ENCODE measurements around the gene PAX5.

The PAX5 gene

DNA sequence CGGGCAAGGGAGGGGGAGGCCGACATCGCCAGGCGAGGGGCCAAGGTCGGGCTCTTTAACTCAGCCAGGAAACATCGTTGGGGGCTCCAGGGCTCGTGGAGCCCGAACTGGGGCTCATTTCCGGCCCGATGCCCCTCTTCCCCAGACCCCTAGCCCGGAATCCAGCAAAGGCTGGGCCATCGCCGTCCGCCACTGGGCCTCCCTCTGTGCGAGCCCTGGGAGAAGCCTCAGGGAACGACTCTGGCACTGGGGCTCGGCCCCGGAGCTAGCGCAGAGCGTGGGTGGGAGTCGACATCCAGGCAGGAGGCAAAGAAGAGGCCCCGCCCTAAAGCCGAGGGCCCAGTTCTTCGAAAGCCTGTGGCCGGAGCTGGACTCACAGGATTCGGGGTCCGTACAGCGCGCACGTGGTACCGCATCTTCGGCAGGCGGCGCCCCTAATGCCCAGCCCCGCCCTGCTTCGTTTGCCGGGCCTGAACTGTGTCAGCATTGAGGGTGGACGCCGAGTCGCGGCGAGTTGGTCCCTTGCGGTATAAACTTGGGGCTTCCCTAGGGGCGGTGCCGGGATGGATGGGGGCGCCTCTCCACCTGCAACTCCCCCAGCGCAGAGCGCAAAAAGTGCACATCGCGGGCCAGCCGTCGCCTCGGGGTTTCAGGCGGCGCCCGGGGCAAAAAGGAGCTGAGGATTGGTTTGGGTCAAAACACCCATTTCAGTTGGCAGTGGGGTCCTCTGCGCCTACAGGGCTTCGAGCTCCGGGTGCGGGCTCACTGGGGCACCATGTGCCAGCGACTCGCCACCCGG, 3.6 kb upstream of the PAX5 start:
- no peak for DNase-seq (ENCODE audit: low read depth, low spot score)

DNA sequence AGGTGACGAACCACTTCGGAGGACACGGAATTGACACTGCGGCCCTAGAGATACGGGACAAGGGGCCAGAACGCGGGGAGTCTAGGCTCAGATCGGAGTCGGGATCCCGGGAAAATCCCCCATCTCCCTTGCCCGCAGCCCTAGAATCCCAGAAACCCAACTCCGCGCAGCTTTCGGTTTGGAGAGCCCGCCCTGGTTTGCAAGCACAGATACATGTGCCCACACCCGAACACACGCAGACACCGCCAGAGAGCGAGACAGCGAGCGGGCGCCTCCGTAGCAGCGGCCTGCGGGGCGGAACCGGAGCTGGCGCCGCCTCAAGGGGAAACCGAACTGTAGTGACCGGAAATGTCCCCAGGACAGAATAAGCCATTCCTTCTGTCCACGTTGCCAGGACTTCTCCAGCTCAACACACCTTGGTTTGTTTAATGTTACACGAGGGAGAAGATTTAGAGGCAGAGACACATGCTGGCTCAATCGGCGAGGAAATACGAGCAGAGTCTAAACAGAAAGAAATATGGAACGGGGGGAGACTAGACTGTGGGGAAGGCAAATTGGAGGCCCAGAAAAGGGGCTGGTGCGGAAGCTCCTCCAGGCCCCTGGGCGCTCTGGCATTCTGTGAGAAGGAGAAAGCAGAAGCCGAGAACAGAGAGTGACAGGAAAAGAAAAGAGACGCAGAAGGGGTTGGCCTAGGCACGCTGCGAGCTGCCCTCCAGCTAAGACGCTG, 2.9 kb upstream of the PAX5 start:
- DNase-seq (ENCODE audit: low read depth, low spot score), result no peak

- no peak for DNase-seq (ENCODE audit: low read depth, low spot score)
Observed at GRCh38 chr9:37036371-37036775, 2.3 kb upstream of the PAX5 start.

DNA sequence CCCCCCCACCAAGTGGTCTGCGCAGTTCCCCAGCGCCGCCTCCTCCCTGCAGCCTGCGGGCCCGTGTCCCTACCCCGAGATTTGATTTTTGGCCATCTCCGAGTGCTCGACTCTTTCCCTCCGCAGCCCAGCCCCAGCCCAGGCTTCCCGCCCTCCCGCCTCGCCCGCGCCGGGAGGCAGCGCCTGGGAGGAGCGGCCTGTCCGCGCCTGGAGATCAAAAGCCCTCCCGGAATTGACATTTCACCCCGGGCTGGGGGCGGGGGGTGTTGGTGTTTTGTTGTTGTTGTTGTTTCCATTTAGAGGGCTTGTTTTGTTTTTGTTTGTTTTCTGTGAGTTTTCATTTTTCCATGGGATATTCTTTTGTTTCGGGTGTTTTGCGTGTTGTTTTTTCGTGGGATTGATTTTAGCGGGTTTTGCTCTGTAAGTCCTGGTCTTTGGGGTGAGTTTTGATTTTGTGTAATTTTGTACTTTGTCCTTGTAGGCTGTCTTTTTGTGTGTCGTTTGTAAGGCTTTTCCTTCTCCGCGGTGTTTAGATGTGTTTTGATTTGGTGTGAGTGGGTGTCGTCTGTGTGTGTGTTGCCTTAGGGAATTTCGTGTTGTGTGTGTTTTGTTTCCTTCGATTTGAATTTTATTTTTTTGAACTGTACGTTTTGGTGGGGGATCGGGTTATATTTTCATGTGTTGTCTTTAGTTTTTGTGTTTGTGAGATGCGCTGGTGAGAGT, 1.7 kb upstream of the PAX5 start:
- DNase-seq (ENCODE audit: low read depth, low spot score), result no peak

DNA sequence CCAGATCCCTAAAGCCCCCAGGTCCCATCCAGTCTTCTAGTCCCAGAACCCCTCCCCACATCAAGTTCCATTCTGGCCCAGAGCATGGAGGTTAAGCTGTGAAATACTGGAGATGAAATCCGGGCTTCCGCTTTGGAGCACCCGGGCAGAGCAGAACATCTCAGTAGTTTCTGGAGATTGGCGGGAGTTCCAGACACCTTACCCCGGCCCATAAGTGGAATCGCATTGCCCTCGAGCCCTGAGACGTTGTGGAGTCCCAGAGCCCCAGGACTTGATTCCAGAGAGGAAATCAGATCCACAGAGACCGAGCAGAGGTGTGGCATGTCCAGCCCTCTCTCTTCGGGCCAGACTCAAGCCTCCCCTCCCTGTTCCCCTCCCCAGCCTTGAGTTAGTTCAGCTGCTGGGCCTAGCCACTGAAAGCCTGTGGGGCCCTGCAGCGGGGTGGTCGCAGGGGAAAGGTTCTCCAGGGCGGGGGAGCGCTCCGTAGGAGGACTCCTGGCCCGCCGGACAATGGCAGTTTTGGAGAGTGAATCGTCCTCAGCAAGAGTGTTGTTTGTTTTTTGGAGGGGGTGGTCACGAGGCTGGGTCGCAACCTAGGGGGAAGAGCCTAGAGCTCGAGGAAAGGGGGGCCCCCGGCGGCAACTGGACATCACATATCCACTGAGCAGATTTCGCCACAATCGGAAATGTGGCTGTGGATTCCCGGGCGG, 1.0 kb upstream of the PAX5 start:
- DNase-seq (ENCODE audit: low read depth, low spot score), result no peak

DNA sequence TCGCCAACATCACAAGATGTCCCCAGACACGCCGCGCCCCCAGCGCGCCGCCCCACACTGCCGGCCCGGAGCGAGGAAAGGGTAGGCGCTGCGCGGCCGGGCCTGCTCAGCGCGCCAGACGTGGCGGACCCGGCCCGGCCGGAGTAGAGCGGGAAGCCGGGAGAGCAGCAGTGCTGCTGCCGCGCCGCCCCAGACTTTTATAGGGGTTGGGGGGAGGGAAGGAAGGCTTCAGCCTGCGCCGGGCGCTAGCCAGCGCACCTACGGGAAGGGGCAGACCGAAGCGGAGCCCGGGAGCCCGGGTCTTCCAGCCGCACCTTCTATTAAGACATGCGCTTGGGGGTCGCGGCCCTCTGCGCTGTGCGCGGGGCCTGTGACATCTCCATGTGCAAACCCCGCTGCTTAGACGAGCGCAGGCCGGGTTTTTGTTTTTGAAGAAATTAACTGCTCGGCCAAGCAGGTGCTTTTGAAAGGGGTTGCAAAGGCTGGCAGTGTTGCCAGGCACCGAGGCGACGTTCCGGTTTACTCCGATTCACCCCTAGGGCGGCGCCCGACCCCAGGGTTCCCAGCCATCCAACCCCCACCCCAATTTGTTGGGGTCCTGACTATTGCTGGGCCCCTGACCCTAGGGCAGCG, 353 bp upstream of the PAX5 start:
- DNase-seq (ENCODE audit: low read depth, low spot score), result no peak

DNA sequence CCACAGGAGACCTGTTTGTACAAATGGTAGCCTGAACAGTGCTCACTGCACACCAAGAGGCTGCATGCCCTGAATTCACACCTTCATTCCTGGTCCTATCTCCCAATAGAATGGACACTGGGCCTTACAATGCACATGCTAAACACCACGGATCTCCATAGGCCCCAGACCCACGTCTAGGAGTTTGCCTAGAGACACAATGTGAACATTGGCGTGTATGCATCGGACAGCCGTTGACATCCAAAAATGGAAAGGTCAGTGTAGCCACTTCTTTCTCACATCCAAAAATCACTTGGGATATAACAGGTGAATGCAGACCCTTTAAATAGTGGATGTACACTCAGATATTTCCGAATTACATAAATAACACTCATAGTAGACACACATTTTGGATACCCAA, 927 bp downstream of the PAX5 start:
- DNase-seq (ENCODE audit: low read depth, low spot score), result no peak

- DNase-seq (ENCODE audit: low read depth, low spot score), result no peak
Observed at GRCh38 chr9:37032713-37033112, 1.4 kb downstream of the PAX5 start.

GRCh38 chr9:37031902-37032301, 2.2 kb downstream of the PAX5 start:
- no peak for DNase-seq (ENCODE audit: low read depth, low spot score)

- DNase-seq (ENCODE audit: low read depth, low spot score), result no peak
Observed at GRCh38 chr9:37031081-37031480, 3.0 kb downstream of the PAX5 start.

- no peak for DNase-seq (ENCODE audit: low read depth, low spot score)
Observed at GRCh38 chr9:37030611-37030939, 3.5 kb downstream of the PAX5 start.

DNA sequence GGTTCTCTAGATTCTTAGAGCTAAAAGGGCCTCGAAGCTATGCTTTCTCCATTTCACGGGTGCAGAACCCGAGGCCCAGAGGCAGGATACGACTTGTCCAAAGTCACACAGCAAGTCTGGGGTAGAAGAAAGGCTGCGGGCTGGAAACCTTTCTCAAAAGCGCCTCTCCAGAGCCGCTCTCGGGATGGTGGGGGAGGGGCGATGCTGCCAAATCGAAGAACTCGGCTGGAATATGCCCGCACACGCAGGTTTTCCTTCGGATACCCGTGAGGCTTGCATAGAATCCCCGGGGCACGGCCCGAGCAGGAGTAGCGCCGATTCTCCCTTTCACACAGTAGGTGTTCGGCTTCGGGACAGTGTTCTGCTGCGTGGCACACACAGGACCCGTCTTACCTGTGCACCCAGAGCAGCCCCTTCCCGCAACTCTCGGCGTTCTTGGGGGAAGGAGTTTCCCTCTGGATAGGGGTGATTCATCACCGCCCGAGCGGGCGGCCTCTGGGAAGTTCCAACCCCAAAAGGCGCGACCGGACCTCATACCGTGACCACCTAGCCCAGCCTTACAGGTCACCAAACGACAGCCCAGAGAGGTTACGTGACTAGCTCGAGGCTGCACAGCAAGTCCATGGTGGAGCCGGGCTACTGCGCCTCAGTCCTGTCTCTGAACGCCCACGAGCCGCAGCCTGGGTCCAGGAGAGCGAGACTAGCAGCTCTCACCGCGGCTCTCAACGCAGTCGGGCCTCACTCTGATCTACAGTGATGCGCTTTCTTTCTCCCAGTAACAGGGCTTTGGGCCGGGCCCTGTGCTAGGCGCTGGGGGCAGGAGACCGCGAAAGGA, 4.1 kb downstream of the PAX5 start:
- no peak for DNase-seq (ENCODE audit: low read depth, low spot score)

DNA sequence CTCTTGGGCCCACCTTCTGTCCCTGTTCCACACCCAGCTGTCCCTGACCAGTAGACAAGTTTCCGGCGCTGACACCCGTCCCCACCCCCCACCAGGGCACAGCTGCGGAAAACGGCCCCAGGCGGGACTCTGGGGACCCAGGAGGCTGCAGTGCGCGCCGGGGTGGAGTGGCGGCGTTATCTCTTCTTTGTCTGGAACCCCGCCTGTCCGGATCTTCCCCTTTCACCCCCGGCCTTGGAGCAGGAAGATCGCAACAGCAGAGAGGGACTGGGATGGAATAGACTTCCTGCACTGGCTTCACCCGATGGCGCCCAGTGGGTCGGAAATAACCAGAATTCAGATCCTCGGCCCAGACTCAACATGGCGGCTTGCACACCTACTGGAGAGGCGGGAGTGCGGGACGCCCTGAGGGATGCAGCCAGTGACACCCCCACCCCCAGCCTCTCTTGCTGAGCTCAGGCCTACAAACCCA, 4.7 kb downstream of the PAX5 start:
- no peak for DNase-seq (ENCODE audit: low read depth, low spot score)

DNA sequence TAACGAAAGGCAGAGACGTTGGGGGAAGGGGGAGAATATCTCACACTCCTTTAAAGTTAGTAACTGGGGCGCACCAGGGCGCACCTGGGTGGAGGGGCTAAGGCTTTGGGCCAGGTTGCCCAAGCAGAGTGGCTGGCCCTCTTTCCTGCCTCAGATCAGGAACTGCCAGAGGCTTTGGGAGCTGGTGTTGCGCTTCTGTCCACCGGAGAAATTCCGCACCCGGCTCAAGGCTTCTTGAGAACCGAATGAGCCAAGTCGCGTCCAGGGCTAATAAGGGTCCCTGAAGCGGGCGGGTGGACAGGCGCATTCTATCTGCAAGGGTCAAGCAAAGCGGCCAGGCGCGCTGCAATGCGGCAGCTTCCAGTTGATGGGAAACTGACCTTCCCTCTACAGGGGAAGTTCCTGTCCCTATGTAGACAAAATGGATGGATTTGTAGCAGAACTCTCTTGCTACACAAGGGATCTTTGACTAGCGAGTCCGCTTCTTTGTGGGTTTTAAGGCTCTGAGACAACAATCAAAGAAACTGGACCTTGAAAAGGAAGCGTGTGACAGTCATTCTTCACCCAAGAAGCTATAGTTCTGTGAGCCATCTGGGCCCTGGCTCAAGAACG, 5.5 kb downstream of the PAX5 start:
- DNase-seq (ENCODE audit: low read depth, low spot score), result no peak

DNA sequence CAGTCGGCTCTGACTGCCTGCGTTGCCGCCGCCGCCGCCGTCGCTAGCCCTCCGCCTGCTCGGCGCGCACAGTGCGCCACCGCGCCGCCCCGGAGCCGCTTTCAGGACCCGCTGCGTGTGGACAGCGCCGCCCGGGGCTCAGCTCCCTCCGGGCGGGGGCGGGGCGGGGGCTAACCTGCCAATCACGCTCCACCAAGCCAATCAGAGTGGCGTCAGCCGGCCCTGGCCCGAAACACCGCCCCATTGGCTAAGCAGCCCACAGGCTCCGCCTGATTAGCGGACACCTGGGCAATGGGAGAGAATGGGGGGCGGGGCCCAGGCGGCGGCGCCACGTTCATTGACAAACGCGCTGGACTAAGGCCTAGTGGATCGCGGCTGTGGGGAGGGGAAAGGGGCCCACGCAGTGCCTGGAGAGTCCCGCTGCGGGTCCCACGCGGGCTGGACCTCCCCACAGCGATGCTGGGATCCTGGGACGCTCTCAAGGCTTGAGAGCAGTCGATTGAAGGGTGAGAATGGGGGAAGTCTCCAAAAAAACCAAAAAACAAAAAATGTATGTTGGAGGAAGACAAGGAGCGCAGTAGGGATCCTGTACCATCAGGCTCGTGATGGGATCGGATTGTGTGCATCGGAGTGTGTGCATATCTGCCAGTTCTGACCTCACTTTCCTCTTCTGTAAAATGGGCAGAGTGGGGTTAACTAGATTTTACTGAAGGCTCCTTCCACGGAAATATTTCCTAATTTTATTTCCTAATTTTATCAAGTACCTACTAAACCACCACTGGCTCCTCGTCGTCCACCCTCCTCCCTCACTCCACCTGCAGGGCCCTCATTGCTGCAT, 6.3 kb downstream of the PAX5 start:
- DNase-seq (ENCODE audit: low read depth, low spot score), result peak; percentile 33

GRCh38 chr9:37026931-37027581, 7.0 kb downstream of the PAX5 start:
- DNase-seq (ENCODE audit: low read depth, low spot score), result no peak

DNA sequence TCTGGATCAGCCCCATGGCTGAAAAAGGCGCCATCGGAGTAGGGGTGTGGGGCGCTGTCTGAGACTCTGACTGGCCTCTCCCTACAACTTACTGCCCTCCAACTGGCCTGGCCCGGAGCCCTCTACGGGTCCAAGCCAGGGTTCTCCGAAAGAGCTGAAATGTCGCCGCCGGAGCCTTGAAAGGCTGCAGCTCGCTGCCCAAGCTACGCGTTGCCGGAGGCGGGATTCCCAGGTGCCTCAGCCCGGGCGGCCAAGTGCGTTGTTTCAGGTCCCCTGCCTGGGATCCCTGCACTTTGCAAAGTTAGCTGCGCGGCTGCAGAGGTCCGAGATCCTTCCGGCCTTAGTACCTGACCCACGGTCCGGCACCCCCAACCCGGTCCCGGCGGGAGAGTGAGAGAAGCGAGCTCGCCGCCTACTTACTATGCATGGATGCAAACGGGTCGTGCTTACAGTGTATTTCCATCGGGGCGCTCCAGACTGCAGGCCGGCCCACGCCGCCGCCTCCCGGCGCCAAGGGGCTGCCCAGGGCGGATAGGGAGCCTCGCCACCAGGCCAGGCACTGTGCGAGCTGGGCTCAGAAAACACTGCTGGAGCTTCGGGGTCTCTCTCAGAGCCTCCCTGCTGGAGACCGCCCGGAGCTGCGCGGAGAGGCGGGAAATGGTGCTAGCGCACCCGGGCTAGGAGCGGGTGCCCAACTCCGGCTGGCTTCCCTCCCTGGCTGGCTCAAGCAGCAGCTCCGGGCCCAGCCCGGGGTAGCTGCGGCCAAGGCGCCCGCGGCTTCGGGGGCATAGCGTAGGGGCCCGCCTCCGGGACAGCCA, 7.7 kb downstream of the PAX5 start:
- no peak for DNase-seq (ENCODE audit: low read depth, low spot score)

DNA sequence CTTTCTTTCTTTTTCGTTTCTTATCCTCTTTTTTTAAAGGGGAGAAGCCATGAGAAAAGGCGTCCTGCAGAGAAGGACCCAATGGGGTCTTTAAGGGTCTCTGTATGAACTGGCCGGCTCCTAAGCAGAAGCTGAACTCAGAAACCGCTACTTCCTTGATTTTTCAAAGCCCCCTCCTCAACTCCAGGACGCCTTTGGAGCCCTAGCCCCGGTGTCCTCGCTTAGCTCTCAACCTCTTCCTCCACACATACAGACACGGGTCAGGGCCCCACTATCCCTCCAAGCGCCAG, 8.3 kb downstream of the PAX5 start:
- no peak for DNase-seq (ENCODE audit: low read depth, low spot score)
